ENCODE data around the gene MTERF2.

Gene MTERF2

GRCh38 chr12:106953352-106954250 lies 33.3 kb downstream of the MTERF2 start:
- no peak for DNase-seq

DNA sequence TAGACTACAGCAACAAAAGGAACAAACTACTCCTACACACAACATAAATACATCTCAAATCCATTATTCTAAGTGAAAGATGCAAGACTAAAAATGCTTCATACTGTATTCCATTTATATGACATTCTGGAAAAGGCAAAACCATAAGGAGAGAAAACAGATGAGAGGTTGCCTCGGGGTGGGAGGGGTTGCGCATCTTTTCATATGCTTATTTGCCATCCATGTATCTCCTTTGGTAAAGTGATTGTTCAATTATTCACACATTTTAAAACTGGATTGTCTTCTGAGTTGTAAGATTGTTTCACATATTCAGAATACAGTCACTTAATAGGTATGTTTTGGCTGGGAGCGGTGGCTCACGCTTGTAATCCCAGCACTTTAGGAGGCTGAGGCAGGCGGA lies 36.4 kb downstream of the MTERF2 start:
- no peak for DNase-seq

- DNase-seq, result no peak
These were observed 39.5 kb downstream of the MTERF2 start for GRCh38 chr12:106947461-106947860.

GRCh38 chr12:106945261-106945851 lies 41.6 kb downstream of the MTERF2 start:
- no peak for DNase-seq

DNA sequence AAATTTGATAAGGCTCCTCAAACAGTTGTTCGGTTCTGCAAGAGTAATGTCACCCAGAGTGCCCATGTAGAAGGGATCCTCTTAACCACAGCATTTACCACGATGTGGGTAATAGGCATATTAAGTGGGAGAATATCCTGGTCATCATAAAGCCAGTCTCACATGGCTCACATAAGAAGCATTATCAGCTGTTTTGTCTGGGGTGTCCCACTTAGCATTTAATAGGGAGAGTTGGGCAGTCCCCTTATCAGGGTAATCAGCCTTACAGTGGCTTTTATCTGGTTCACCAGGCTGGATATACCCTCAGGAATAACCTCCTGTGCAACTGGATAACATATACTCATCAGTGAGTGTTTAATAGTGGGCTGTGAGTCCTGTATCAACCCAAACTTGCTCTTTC lies 44.2 kb downstream of the MTERF2 start:
- no peak for DNase-seq

GRCh38 chr12:106941481-106942156 lies 45.3 kb downstream of the MTERF2 start:
- DNase-seq, result no peak

- no peak for DNase-seq
These were observed 52.7 kb downstream of the MTERF2 start for GRCh38 chr12:106934277-106934676.
